Measurements from ENCODE around the gene XYLT1.
A peak's percentile ranks its signal among the peaks of the same experiment; 100 is the strongest.

XYLT1 gene

GRCh38 chr16:17518441-17518840, 47.7 kb upstream of the XYLT1 start:
- Histone ChIP-seq H3K4me3 (IDR thresholded peaks at IDR 0.05; ENCODE audit: insufficient read depth, low read depth, low read length) (no peak overlapping the region), H2AFZ (ENCODE audit: low read depth) (no peak overlapping the region), H3K79me2 (ENCODE audit: insufficient read depth, low read depth) (no peaks in the 10 kb centered on the region), H3K36me3 (ENCODE audit: insufficient read depth) (no peaks in the 10 kb centered on the region), H3K4me1 (ENCODE audit: low read depth, poor library complexity, severe bottlenecking) (peaks cover under 1% of the 10 kb centered on the region), H3K27me3 (ENCODE audit: insufficient read depth, low read depth) (no peaks in the 10 kb centered on the region), H3K9ac (no peak overlapping the region), H4K20me1 (ENCODE audit: insufficient read depth) (no peaks in the 10 kb centered on the region), H3K4me2 (no peak overlapping the region), H3K27ac (no peak overlapping the region)
- no peak for TF ChIP-seq CTCF (conservative IDR thresholded peaks at IDR 0.05; ENCODE audit: low read depth, low read length)

- Histone ChIP-seq H2AFZ (ENCODE audit: low read depth) (no peak overlapping the region), H3K4me3 (IDR thresholded peaks at IDR 0.05; ENCODE audit: insufficient read depth, low read depth, low read length) (no peak overlapping the region), H3K4me2 (no peak overlapping the region), H3K9ac (no peak overlapping the region), H3K4me1 (ENCODE audit: low read depth, poor library complexity, severe bottlenecking) (peaks cover 25% of the 10 kb centered on the region), H3K27me3 (ENCODE audit: insufficient read depth, low read depth) (no peaks in the 10 kb centered on the region), H3K79me2 (ENCODE audit: insufficient read depth, low read depth) (no peaks in the 10 kb centered on the region), H3K27ac (no peak overlapping the region), H4K20me1 (ENCODE audit: insufficient read depth) (no peaks in the 10 kb centered on the region), H3K36me3 (ENCODE audit: insufficient read depth) (no peaks in the 10 kb centered on the region)
- TF ChIP-seq CTCF (conservative IDR thresholded peaks at IDR 0.05; ENCODE audit: low read depth, low read length) = no peak
These were observed 44.9 kb upstream of the XYLT1 start for GRCh38 chr16:17515421-17516210.

GRCh38 chr16:17512636-17513220, 42.0 kb upstream of the XYLT1 start:
- H3K27me3 ChIP-seq (ENCODE audit: insufficient read depth, low read depth) = no peaks in the 10 kb centered on the region
- peak overlapping the region; percentile 34; the same call in 1 of the 2 replicates for H3K27ac ChIP-seq
- H3K79me2 ChIP-seq (ENCODE audit: insufficient read depth, low read depth) = no peaks in the 10 kb centered on the region
- no peak overlapping the region for H3K4me3 ChIP-seq (IDR thresholded peaks at IDR 0.05; ENCODE audit: insufficient read depth, low read depth, low read length)
- peak overlapping the region; percentile 48; the same call in 1 of the 2 replicates for H2AFZ ChIP-seq (ENCODE audit: low read depth)
- no peak for TF ChIP-seq CTCF (conservative IDR thresholded peaks at IDR 0.05; ENCODE audit: low read depth, low read length)
- no peaks in the 10 kb centered on the region for H4K20me1 ChIP-seq (ENCODE audit: insufficient read depth)
- H3K4me2 ChIP-seq = peak overlapping the region; percentile 21; the same call in 1 of the 2 replicates
- no peaks in the 10 kb centered on the region for H3K36me3 ChIP-seq (ENCODE audit: insufficient read depth)
- H3K4me1 ChIP-seq (ENCODE audit: low read depth, poor library complexity, severe bottlenecking) = peaks cover 25% of the 10 kb centered on the region
- no peak overlapping the region for H3K9ac ChIP-seq

- no peaks in the 10 kb centered on the region for H3K79me2 ChIP-seq (ENCODE audit: insufficient read depth, low read depth)
- H3K4me3 ChIP-seq (IDR thresholded peaks at IDR 0.05; ENCODE audit: insufficient read depth, low read depth, low read length) = no peak overlapping the region
- H4K20me1 ChIP-seq (ENCODE audit: insufficient read depth) = no peaks in the 10 kb centered on the region
- no peak overlapping the region for H3K4me2 ChIP-seq
- no peaks in the 10 kb centered on the region for H3K36me3 ChIP-seq (ENCODE audit: insufficient read depth)
- TF ChIP-seq CTCF (conservative IDR thresholded peaks at IDR 0.05; ENCODE audit: low read depth, low read length) = no peak
- no peak overlapping the region for H3K9ac ChIP-seq
- no peaks in the 10 kb centered on the region for H3K27me3 ChIP-seq (ENCODE audit: insufficient read depth, low read depth)
- no peak overlapping the region; the same call in 1 of the 2 replicates for H2AFZ ChIP-seq (ENCODE audit: low read depth)
- H3K4me1 ChIP-seq (ENCODE audit: low read depth, poor library complexity, severe bottlenecking) = peaks cover 25% of the 10 kb centered on the region
- H3K27ac ChIP-seq = no peak overlapping the region
These were observed 40.6 kb upstream of the XYLT1 start for GRCh38 chr16:17511340-17511739.
